K562 (cell line): Measurements from ENCODE around the gene C1orf74.

Experiments
- NFE2 ChIP-seq: IDR thresholded peaks from 2 replicates; pipeline ENCODE4 v1.6.1; 2014; ENCODE audit warnings: antibody characterized with exemption, low read depth
- RBFOX2 ChIP-seq: fragments of 200-400 bp; formaldehyde crosslinking; IDR thresholded peaks from 2 replicates; pipeline ENCODE4 v1.6.1; 2017; ENCODE audit warnings: low read depth, mild to moderate bottlenecking, low read length, moderate library complexity

GRCh38 chr1:209743145-209743482, 41.2 kb downstream of the C1orf74 start:
- TF ChIP-seq RBFOX2: no peak
- no peak for TF ChIP-seq NFE2
